ENCODE results near the gene GGT7. TPM values are rescaled to one million over a fixed set of nuclear protein-coding genes. Genes with fewer than 3 reads are reported as not detected.

The GGT7 gene
- total and polyA plus RNA-seq, 9 of the 15 experiments (the other 6 are each of a cell fraction or from before 2014, with no cell fraction given) = 0.04 to 18.3 (median 5.9) TPM

- TF ChIP-seq SMC3 (conservative IDR thresholded peaks at IDR 0.05; ENCODE audit: insufficient read depth, low read depth, low read length) (no peak), ZNF395 (CRISPR knock-in tag; IDR thresholded peaks at IDR 0.05) (no peak)
These were observed 20.0 kb upstream of the GGT7 start (continued) for GRCh38 chr20:34892671-34893070.

- Histone ChIP-seq H3K36me3 (ENCODE audit: control insufficient read depth, insufficient read depth, low read length) (peaks cover 54% of the 10 kb centered on the region), H3K9me3 (replicated peaks; ENCODE audit: control insufficient read depth, insufficient read depth, low read depth, low read length) (peaks cover 12% of the 10 kb centered on the region), H4K20me1 (replicated peaks; ENCODE audit: control insufficient read depth, insufficient read depth, low read length) (no peaks in the 10 kb centered on the region), H3K4me1 (replicated peaks in 1 of 2; ENCODE audit: control insufficient read depth in 2 of 2, insufficient read depth in 2 of 2, low read length in 2 of 2) (peaks cover 5 to 28% of the 10 kb centered on the region in 2 experiments; a peak in 4 of 5 replicates), H3K4me2 (ENCODE audit: insufficient read depth, low read length) (no peak overlapping the region), H3K4me3 (no peak overlapping the region), H3K9me1 (ENCODE audit: control insufficient read depth, insufficient read depth, low read length) (no peaks in the 10 kb centered on the region), H3K79me2 (ENCODE audit: control insufficient read depth, insufficient read depth, low read length) (peaks cover 48% of the 10 kb centered on the region; the same call in 2 of the 3 replicates), H3K27ac (ENCODE audit: extremely low read depth, low read depth, low read length) (peak overlapping the region; percentile 17; the same call in 1 of the 3 replicates), H3K9ac (ENCODE audit: insufficient read depth in 1 of 2, low read depth in 2 of 2, low read length in 2 of 2) (no peak overlapping the region), H3K27me3 (ENCODE audit: control insufficient read depth in 2 of 2, insufficient read depth in 2 of 2, low read length in 2 of 2) (no peaks in the 10 kb centered on the region), H2AFZ (ENCODE audit: low read depth, low read length) (no peak overlapping the region)
- WGBS (ENCODE audit: insufficient coverage, low coverage, missing lambda C conversion rate) = 76% methylated on average over 2 of the region's 2 CpGs
- DNase-seq (ENCODE audit: extremely low read depth in 1 of 4, low spot score in 3 of 4) = no peak
- ATAC-seq = no peak; the same call in 2 of the 3 replicates
- in situ Hi-C loops (cut with MboI) = no loop called here
- no TSS peak for BruUV-seq (replicated peaks)
- intact Hi-C loops (cut with micrococcal nuclease) = no loop called here
- ChIA-PET POLR2A (interaction anchor here (0.5 to 0.7 kb wide), 2 partner anchors 26 to 529 kb away, joined by 3 read pairs; no protein-coding TSS in a partner anchor), CTCF (ENCODE audit: low intra/inter-chr PET ratio) (no interaction called here)
- FAIRE-seq = no peak
- TF ChIP-seq, protein P1, sequence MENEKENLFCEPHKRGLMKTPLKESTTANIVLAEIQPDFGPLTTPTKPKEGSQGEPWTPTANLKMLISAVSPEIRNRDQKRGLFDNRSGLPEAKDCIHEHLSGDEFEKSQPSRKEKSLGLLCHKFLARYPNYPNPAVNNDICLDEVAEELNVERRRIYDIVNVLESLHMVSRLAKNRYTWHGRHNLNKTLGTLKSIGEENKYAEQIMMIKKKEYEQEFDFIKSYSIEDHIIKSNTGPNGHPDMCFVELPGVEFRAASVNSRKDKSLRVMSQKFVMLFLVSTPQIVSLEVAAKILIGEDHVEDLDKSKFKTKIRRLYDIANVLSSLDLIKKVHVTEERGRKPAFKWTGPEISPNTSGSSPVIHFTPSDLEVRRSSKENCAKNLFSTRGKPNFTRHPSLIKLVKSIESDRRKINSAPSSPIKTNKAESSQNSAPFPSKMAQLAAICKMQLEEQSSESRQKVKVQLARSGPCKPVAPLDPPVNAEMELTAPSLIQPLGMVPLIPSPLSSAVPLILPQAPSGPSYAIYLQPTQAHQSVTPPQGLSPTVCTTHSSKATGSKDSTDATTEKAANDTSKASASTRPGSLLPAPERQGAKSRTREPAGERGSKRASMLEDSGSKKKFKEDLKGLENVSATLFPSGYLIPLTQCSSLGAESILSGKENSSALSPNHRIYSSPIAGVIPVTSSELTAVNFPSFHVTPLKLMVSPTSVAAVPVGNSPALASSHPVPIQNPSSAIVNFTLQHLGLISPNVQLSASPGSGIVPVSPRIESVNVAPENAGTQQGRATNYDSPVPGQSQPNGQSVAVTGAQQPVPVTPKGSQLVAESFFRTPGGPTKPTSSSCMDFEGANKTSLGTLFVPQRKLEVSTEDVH (IDR thresholded peaks at IDR 0.05; ENCODE audit: low read depth, partially characterized antibody) = no peak
- TF ChIP-seq FOSL1 (tag; conservative IDR thresholded peaks at IDR 0.05) (peak; percentile 91), KDM1A (IDR thresholded peaks at IDR 0.05) (0 out of 4 replicates have a peak, but pooled peaks of 1 of the 2 experiments have one; percentile 4), CBX8 (IDR thresholded peaks at IDR 0.05; ENCODE audit: borderline replicate concordance, extremely low read depth, low read depth, low read length, poor library complexity, severe bottlenecking) (no peak), ATF3 (IDR thresholded peaks at IDR 0.05) (0 out of 2 replicates have a peak, but pooled peaks have one; percentile 26), ATF3 (CRISPR knock-in tag; conservative IDR thresholded peaks at IDR 0.05) (no peak), CEBPB (tag; IDR thresholded peaks at IDR 0.05) (peak; percentile 59), ZFP1 (CRISPR knock-in tag; IDR thresholded peaks at IDR 0.05) (no peak)
- TF ChIP-seq, protein P2, sequence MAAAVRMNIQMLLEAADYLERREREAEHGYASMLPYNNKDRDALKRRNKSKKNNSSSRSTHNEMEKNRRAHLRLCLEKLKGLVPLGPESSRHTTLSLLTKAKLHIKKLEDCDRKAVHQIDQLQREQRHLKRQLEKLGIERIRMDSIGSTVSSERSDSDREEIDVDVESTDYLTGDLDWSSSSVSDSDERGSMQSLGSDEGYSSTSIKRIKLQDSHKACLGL (CRISPR knock-in tag; IDR thresholded peaks at IDR 0.05; ENCODE audit: borderline replicate concordance, poor library complexity, severe bottlenecking) = no peak
These were observed 18.8 kb upstream of the GGT7 start for GRCh38 chr20:34891166-34892062.
